Upper lobe of left lung (tissue), 4 donors: Measurements from ENCODE around the gene RNF103.

Experiments used
- CTCF ChIP-seq, 6 experiments: fragments of 450-650 bp in 4 of 6; fragments of 200-600 bp in 2 of 6; sonication (generic) in 2 of 6; IDR thresholded peaks; one replicate each; pipeline ENCODE4 v1.5.1; 2016 to 2019; ENCODE audit warnings: antibody characterized with exemption in 6 of 6
- EP300 ChIP-seq, 4 donors: sonication (generic); formaldehyde crosslinking; IDR thresholded peaks; one replicate each; pipeline ENCODE4 v1.5.1; 2017; ENCODE audit warnings: antibody characterized with exemption in 4 of 4, control low read depth in 2 of 4
- POLR2A ChIP-seq, 4 donors: fragments of 450-650 bp; IDR thresholded peaks; one replicate each; pipeline ENCODE4 v1.5.1; 2016 to 2017; ENCODE audit warnings: antibody characterized with exemption in 4 of 4, mild to moderate bottlenecking in 2 of 4
- POLR2AphosphoS5 ChIP-seq, 2 donors: sonication (generic); formaldehyde crosslinking; IDR thresholded peaks; one replicate each; pipeline ENCODE4 v1.5.1; 2017; ENCODE audit warnings: antibody characterized with exemption in 2 of 2

- TF ChIP-seq CTCF (IDR thresholded peaks at IDR 0.05) (no peak), POLR2A (IDR thresholded peaks at IDR 0.05) (no peak), POLR2AphosphoS5 (IDR thresholded peaks at IDR 0.05) (no peak), EP300 (IDR thresholded peaks at IDR 0.05) (no peak)
Observed at GRCh38 chr2:86580560-86580959, 43.1 kb downstream of the RNF103 start.
